K562 (cell line): ENCODE results near the gene AFF3.

ENCODE experiments used
- TAF7 ChIP-seq: fragments of 450-650 bp; IDR thresholded peaks from 2 replicates; pipeline ENCODE4 v1.6.1; 2016; ENCODE audit warnings: missing genetic modification characterization, missing compliant biosample characterization
- ZBED1 ChIP-seq: IDR thresholded peaks from 2 replicates; pipeline ENCODE4 v1.6.1; 2014
- ZNF165 ChIP-seq: fragments of 250-450 bp; sonication (Bioruptor Pico); IDR thresholded peaks from 2 replicates; pipeline ENCODE4 v1.4.0; 2020; ENCODE audit warnings: borderline replicate concordance
- ZNF175 ChIP-seq: fragments of 200-800 bp; sonication (Bioruptor generic); IDR thresholded peaks from 2 replicates; pipeline ENCODE4 v1.6.1; 2016; ENCODE audit warnings: low read depth, mild to moderate bottlenecking, missing genetic modification characterization, missing compliant biosample characterization
- ZNF324 ChIP-seq: fragments of 250-450 bp; sonication (Bioruptor Pico); IDR thresholded peaks from 2 replicates; pipeline ENCODE4 v1.4.0; 2020; ENCODE audit warnings: mild to moderate bottlenecking

DNA sequence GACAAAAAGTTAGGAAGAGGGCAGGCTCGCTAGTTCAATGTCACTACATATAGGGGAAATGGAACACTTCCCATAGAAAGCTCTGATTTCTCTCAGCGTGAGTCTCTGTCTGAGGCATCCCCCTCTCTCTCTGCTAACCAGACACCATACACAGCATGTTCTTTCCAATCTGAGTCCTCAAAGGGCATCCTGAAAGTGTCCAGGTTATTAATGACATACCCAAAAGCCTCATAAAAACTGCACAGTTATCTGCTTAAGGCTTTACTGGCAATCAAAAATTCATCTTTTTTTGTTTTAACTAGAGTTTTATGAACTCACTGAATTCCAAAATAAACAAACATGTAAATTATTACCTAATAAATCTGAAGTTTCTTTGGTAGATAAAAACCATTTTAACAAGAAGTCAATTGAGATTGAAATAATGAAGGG, 137.4 kb downstream of the AFF3 start:
- TF ChIP-seq ZNF175 (CRISPR knock-in tag) (no peak), TAF7 (tag) (no peak), ZBED1 (no peak), ZNF165 (CRISPR knock-in tag) (no peak), ZNF324 (CRISPR knock-in tag) (no peak)
